H1 (cell line): Measurements from ENCODE around the gene NR2F2. TPM values are rescaled to one million over a fixed set of nuclear protein-coding genes. Genes with fewer than 3 reads are reported as not detected.

Experiments used
- BCL11A ChIP-seq, 2 experiments: IDR thresholded peaks; one replicate each; pipeline ENCODE4 v1.6.1; 2011; ENCODE audit warnings: low read depth in 2 of 2, low read length in 2 of 2, mild to moderate bottlenecking in 2 of 2
- CHD2 ChIP-seq: IDR thresholded peaks from 2 replicates; pipeline ENCODE4 v1.6.1; 2012; ENCODE audit warnings: low read length, improper control_type of control experiment
- KDM1A ChIP-seq: fragments of 200-600, 300-600 bp; sonication (generic); IDR thresholded peaks from 2 replicates; pipeline ENCODE4 v1.7.1; 2016; ENCODE audit warnings: mild to moderate bottlenecking, low read length, borderline replicate concordance
- MAFK ChIP-seq: IDR thresholded peaks from 2 replicates; pipeline ENCODE4 v1.6.1; 2012; ENCODE audit warnings: low read depth, mild to moderate bottlenecking, improper control_type of control experiment, low read length
- PHF8 ChIP-seq: fragments of 200-600 bp; sonication (generic); conservative IDR thresholded peaks from 2 replicates; pipeline ENCODE4 v1.7.1; 2012; ENCODE audit warnings: low read depth, mild to moderate bottlenecking, inconsistent platforms, low read length, moderate library complexity
- POLR2A ChIP-seq, 2 experiments: IDR thresholded peaks; 1 replicate in 1 of 2; 2 replicates in 1 of 2; pipeline ENCODE4 v1.6.1; 2011; ENCODE audit warnings: low read depth in 2 of 2, low read length in 2 of 2, mild to moderate bottlenecking in 2 of 2; ENCODE audit errors: control extremely low read depth in 1 of 2
- RXRA ChIP-seq: IDR thresholded peaks from 2 replicates; pipeline ENCODE4 v1.6.1; 2011; ENCODE audit warnings: low read depth, mild to moderate bottlenecking, low read length, moderate library complexity; ENCODE audit not compliant: insufficient read depth
- SP2 ChIP-seq: IDR thresholded peaks from 2 replicates; pipeline ENCODE4 v1.6.1; 2012; ENCODE audit warnings: mild to moderate bottlenecking, low read length, inconsistent platforms
- polyA plus RNA-seq, 7 experiments: library from polyadenylated mRNA; depleted of rRNA in 3 of 7; stranded (reverse) in 5 of 7; unstranded in 2 of 7; fragments of >200 nt in 5 of 7; fragments of 200-250 nt in 2 of 7; gene quantifications; 1 replicate in 5 of 7; 2 replicates in 1 of 7; 4 replicates in 1 of 7; pipeline versions ENCODE4 v1.2.1 to v1.2.3, GENCODE V29; 2011 to 2013; ENCODE audit warnings: missing spikeins in 2 of 7, mixed read lengths in 2 of 7
- total RNA-seq: library from RNA; stranded (reverse); fragmentation: NEBNext Ultra II Directional; extraction: Animal tissue kit (Norgen Biotek cat#: 25700); gene quantifications from 2 replicates; pipeline ENCODE4 v1.2.1, GENCODE V29; 2021
- TF ChIP-seq, protein P1 (sequence below): fragments of 300-600 bp; sonication (generic); IDR thresholded peaks from 2 replicates; pipeline ENCODE4 v1.7.1; 2012; ENCODE audit warnings: low read length, moderate library complexity, mild to moderate bottlenecking, inconsistent platforms; ENCODE audit not compliant: insufficient replicate concordance

Gene NR2F2
- total and polyA plus RNA-seq, 2 of the 8 experiments (the other 6 are each of a cell fraction or from before 2014, with no cell fraction given): 0.03 TPM; not detected in 1

DNA sequence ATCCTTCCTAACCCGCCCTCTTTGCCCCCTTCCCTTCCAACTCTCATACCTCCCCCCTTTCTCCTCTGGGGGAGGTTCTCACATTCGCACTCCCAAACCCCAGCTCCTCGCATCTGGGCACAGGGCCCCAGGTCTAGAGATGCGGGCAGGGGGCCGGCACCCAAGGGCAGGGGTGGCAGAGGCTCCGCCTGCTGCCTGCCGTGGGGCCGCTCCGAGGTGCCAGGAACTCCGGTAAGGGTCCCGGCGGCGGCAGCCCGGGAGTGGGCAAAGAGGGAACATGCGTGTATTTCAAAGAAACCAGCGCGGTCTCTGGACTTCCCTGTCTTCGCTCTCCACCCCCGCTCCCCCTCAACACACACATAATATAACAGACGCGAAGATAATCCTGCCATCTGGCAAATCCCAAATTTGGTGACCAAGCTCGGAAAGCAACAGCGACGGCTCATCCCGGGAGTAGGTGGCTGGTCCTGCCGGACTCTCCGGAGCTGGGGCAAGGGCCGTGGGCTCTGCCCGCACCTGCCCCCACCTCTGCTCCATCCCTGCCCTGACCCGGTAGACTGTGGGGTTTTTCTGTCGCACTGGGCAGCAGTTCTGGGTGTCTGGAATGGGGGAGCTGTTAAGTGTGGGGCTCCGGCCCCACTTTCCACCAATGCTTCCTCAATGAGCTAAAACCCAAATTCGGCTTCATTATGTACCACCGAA, 31.0 kb downstream of the NR2F2 start (continued):
- TF ChIP-seq, protein P1, sequence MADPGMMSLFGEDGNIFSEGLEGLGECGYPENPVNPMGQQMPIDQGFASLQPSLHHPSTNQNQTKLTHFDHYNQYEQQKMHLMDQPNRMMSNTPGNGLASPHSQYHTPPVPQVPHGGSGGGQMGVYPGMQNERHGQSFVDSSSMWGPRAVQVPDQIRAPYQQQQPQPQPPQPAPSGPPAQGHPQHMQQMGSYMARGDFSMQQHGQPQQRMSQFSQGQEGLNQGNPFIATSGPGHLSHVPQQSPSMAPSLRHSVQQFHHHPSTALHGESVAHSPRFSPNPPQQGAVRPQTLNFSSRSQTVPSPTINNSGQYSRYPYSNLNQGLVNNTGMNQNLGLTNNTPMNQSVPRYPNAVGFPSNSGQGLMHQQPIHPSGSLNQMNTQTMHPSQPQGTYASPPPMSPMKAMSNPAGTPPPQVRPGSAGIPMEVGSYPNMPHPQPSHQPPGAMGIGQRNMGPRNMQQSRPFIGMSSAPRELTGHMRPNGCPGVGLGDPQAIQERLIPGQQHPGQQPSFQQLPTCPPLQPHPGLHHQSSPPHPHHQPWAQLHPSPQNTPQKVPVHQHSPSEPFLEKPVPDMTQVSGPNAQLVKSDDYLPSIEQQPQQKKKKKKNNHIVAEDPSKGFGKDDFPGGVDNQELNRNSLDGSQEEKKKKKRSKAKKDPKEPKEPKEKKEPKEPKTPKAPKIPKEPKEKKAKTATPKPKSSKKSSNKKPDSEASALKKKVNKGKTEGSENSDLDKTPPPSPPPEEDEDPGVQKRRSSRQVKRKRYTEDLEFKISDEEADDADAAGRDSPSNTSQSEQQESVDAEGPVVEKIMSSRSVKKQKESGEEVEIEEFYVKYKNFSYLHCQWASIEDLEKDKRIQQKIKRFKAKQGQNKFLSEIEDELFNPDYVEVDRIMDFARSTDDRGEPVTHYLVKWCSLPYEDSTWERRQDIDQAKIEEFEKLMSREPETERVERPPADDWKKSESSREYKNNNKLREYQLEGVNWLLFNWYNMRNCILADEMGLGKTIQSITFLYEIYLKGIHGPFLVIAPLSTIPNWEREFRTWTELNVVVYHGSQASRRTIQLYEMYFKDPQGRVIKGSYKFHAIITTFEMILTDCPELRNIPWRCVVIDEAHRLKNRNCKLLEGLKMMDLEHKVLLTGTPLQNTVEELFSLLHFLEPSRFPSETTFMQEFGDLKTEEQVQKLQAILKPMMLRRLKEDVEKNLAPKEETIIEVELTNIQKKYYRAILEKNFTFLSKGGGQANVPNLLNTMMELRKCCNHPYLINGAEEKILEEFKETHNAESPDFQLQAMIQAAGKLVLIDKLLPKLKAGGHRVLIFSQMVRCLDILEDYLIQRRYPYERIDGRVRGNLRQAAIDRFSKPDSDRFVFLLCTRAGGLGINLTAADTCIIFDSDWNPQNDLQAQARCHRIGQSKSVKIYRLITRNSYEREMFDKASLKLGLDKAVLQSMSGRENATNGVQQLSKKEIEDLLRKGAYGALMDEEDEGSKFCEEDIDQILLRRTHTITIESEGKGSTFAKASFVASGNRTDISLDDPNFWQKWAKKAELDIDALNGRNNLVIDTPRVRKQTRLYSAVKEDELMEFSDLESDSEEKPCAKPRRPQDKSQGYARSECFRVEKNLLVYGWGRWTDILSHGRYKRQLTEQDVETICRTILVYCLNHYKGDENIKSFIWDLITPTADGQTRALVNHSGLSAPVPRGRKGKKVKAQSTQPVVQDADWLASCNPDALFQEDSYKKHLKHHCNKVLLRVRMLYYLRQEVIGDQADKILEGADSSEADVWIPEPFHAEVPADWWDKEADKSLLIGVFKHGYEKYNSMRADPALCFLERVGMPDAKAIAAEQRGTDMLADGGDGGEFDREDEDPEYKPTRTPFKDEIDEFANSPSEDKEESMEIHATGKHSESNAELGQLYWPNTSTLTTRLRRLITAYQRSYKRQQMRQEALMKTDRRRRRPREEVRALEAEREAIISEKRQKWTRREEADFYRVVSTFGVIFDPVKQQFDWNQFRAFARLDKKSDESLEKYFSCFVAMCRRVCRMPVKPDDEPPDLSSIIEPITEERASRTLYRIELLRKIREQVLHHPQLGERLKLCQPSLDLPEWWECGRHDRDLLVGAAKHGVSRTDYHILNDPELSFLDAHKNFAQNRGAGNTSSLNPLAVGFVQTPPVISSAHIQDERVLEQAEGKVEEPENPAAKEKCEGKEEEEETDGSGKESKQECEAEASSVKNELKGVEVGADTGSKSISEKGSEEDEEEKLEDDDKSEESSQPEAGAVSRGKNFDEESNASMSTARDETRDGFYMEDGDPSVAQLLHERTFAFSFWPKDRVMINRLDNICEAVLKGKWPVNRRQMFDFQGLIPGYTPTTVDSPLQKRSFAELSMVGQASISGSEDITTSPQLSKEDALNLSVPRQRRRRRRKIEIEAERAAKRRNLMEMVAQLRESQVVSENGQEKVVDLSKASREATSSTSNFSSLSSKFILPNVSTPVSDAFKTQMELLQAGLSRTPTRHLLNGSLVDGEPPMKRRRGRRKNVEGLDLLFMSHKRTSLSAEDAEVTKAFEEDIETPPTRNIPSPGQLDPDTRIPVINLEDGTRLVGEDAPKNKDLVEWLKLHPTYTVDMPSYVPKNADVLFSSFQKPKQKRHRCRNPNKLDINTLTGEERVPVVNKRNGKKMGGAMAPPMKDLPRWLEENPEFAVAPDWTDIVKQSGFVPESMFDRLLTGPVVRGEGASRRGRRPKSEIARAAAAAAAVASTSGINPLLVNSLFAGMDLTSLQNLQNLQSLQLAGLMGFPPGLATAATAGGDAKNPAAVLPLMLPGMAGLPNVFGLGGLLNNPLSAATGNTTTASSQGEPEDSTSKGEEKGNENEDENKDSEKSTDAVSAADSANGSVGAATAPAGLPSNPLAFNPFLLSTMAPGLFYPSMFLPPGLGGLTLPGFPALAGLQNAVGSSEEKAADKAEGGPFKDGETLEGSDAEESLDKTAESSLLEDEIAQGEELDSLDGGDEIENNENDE: no peak
- no peak for TF ChIP-seq PHF8
- no peak for TF ChIP-seq SP2
- no peak for TF ChIP-seq BCL11A (IDR thresholded peaks at IDR 0.05; ENCODE audit: low read depth in 2 of 2, low read length in 2 of 2)
- TF ChIP-seq POLR2A (IDR thresholded peaks at IDR 0.05; ENCODE audit: control extremely low read depth in 1 of 2, low read depth in 2 of 2, low read length in 2 of 2): no peak
- no peak for TF ChIP-seq RXRA
- no peak for TF ChIP-seq MAFK
- TF ChIP-seq CHD2: no peak
- TF ChIP-seq KDM1A: no peak
